Adrenal gland (tissue), 12 donors: ENCODE results near the gene SMARCC1. TPM values are rescaled to one million over a fixed set of nuclear protein-coding genes. Genes with fewer than 3 reads are reported as not detected.

ENCODE experiments used
- DNase-seq, 7 donors: peaks; one replicate each; pipeline ENCODE4 v3.0.0-alpha.2; 2019 to 2020
- H3K27ac ChIP-seq, 5 donors: fragments of 200-600 bp; sonication (generic) in 4 of 5; 1 replicate in 3 of 5; 2 replicates in 2 of 5; pipeline versions ENCODE4 v1.5.1 to v1.8.0; 2016 to 2020; ENCODE audit warnings: mild to moderate bottlenecking in 1 of 5
- H3K27me3 ChIP-seq: fragments of 200-600 bp; 2 replicates; pipeline ENCODE4 v1.8.0; 2021
- H3K36me3 ChIP-seq, 2 donors: fragments of 200-600 bp; replicated peaks in 1 of 2; 1 replicate in 1 of 2; 2 replicates in 1 of 2; pipeline versions ENCODE4 v1.5.1 to v1.8.0; 2018 to 2022
- H3K4me1 ChIP-seq, 2 donors: fragments of 200-600 bp; replicated peaks in 1 of 2; 1 replicate in 1 of 2; 2 replicates in 1 of 2; pipeline versions ENCODE4 v1.5.1 to v1.8.0; 2018 to 2021
- H3K4me3 ChIP-seq, 4 donors: fragments of 200-600 bp; sonication (generic) in 3 of 4; one replicate each; pipeline ENCODE4 v1.5.1; 2016 to 2018
- H3K9me3 ChIP-seq, 3 donors: fragments of 200-600 bp; sonication (generic) in 1 of 3; replicated peaks in 1 of 3; 1 replicate in 2 of 3; 2 replicates in 1 of 3; pipeline versions ENCODE4 v1.5.1 to v1.8.0; 2016 to 2021
- CTCF ChIP-seq, 6 experiments: fragments of 450-650 bp in 4 of 6; fragments of 200-600 bp in 2 of 6; sonication (generic) in 1 of 6; IDR thresholded peaks; 1 replicate in 5 of 6; 2 replicates in 1 of 6; pipeline versions ENCODE4 v1.5.1 to v1.8.0; 2016 to 2021; ENCODE audit warnings: antibody characterized with exemption in 6 of 6, mild to moderate bottlenecking in 2 of 6, moderate library complexity in 1 of 6
- POLR2A ChIP-seq, 2 donors: fragments of 450-650 bp; IDR thresholded peaks; one replicate each; pipeline ENCODE4 v1.6.1; 2017; ENCODE audit warnings: antibody characterized with exemption in 2 of 2, mild to moderate bottlenecking in 2 of 2, moderate library complexity in 1 of 2
- WGBS, 4 donors: extraction: QIAGEN DNeasy Blood & Tissue Kit in 2 of 4; methylation state at CpG; one replicate each; pipeline versions ENCODE4 v1.1.5 to v1.1.7; 2013 to 2017; 5-methylcytosine and 5-hydroxymethylcytosine counted together
- intact Hi-C, 2 donors: fragments of 100-400 bp; cut with DNase I; formaldehyde crosslinking; loops; one replicate each; pipeline versions ENCODE4 v1.14.1 to v1.15.0; 2022 to 2023
- polyA plus RNA-seq, 3 donors: library from polyadenylated mRNA; stranded (reverse); fragments of 200-250 nt in 2 of 3; fragments of 350-450 nt in 1 of 3; fragmentation: Illumina TruSeq in 1 of 3; extraction: RNeasy Lipid Tissue Mini Kit (QIAGEN cat#74804) in 1 of 3; gene quantifications; one replicate each; pipeline ENCODE4 v1.2.3, GENCODE V29; 2013 to 2014
- total RNA-seq, 9 donors: library from RNA; depleted of rRNA in 4 of 9; stranded (reverse); fragments of >200 nt in 4 of 9; fragments of 120-200 nt in 1 of 9; fragmentation: NEBNext Ultra II Directional in 1 of 9; extraction: Animal tissue kit (Norgen Biotek cat#: 25700) in 1 of 9; gene quantifications; one replicate each; pipeline versions ENCODE4 v1.1.0 to v1.2.4, GENCODE V29; 2013 to 2023
- donor health status: healthy with polysubstance abuse.
- donor health status: Bipolar disorder and iron deficiency.
- donor health status: DM: yes; HTN: yes; CAD: no.
- donor health status: DM: no; HTN: no; CAD: no.
- donor health status: DM: no; HTN: no; CAD: no.
- donor health status: DM: yes; HTN: yes; CAD: no.

The SMARCC1 gene
- total and polyA plus RNA-seq, 12 donors: 5.5 to 47.4 (median 19.9) TPM

- H3K9me3 ChIP-seq: no peaks in the 10 kb centered on the region
- H3K4me1 ChIP-seq: no peaks in the 10 kb centered on the region
- 93 to 99% (median 97%) methylated on average over 11 of the region's 11 CpGs for WGBS, 4 donors
- H3K4me3 ChIP-seq: no peak overlapping the region
- DNase-seq: no peak
- H3K36me3 ChIP-seq: peaks cover 0 to 27% of the 10 kb centered on the region in 2 donors
- H3K27ac ChIP-seq: no peak overlapping the region
- no peak for TF ChIP-seq POLR2A (IDR thresholded peaks at IDR 0.05)
- intact Hi-C loops: no loop called here
- H3K27me3 ChIP-seq: no peaks in the 10 kb centered on the region
These were observed 80.3 kb downstream of the SMARCC1 start for GRCh38 chr3:47701388-47701787.

GRCh38 chr3:47692158-47692557 lies 89.5 kb downstream of the SMARCC1 start:
- no peak overlapping the region for H3K4me3 ChIP-seq
- no peak overlapping the region for H3K27ac ChIP-seq
- H3K4me1 ChIP-seq: no peaks in the 10 kb centered on the region
- no peaks in the 10 kb centered on the region for H3K27me3 ChIP-seq
- no peak for DNase-seq
- H3K36me3 ChIP-seq: peaks cover 0 to 62% of the 10 kb centered on the region in 2 donors
- TF ChIP-seq POLR2A (IDR thresholded peaks at IDR 0.05) (no peak), CTCF (IDR thresholded peaks at IDR 0.05) (no peak)
- H3K9me3 ChIP-seq: no peaks in the 10 kb centered on the region
- intact Hi-C loops: no loop called here

- Histone ChIP-seq H3K27ac (no peak overlapping the region), H3K4me3 (no peak overlapping the region), H3K4me1 (no peaks in the 10 kb centered on the region), H3K27me3 (no peaks in the 10 kb centered on the region), H3K9me3 (no peaks in the 10 kb centered on the region), H3K36me3 (peaks cover 0 to 58% of the 10 kb centered on the region in 2 donors)
- TF ChIP-seq CTCF (IDR thresholded peaks at IDR 0.05): no peak
- TF ChIP-seq POLR2A (IDR thresholded peaks at IDR 0.05): no peak
- no peak for DNase-seq
- intact Hi-C loops: no loop called here
- 87 to 95% (median 90%) methylated on average over 6 of the region's 6 CpGs for WGBS, 4 donors
These were observed 93.2 kb downstream of the SMARCC1 start for GRCh38 chr3:47688488-47688887.

GRCh38 chr3:47685037-47685436 lies 96.7 kb downstream of the SMARCC1 start:
- no peak for TF ChIP-seq POLR2A (IDR thresholded peaks at IDR 0.05)
- no peak for TF ChIP-seq CTCF (IDR thresholded peaks at IDR 0.05)
- Histone ChIP-seq H3K36me3 (peaks cover 0 to 40% of the 10 kb centered on the region in 2 donors), H3K27ac (no peak overlapping the region), H3K4me1 (no peaks in the 10 kb centered on the region), H3K9me3 (no peaks in the 10 kb centered on the region), H3K4me3 (no peak overlapping the region), H3K27me3 (no peaks in the 10 kb centered on the region)
- WGBS, 4 donors: 84 to 92% (median 90%) methylated on average over 5 of the region's 5 CpGs
- intact Hi-C loops: no loop called here
- no peak for DNase-seq

GRCh38 chr3:47681016-47681415 lies 100.7 kb downstream of the SMARCC1 start:
- no peak overlapping the region for H3K27ac ChIP-seq
- no peak for TF ChIP-seq CTCF (IDR thresholded peaks at IDR 0.05)
- no peak for TF ChIP-seq POLR2A (IDR thresholded peaks at IDR 0.05)
- no peak overlapping the region for H3K4me3 ChIP-seq
- H3K4me1 ChIP-seq: no peaks in the 10 kb centered on the region
- WGBS, 4 donors: 95 to 99% (median 96%) methylated on average over 2 of the region's 2 CpGs
- intact Hi-C loops: no loop called here
- no peaks in the 10 kb centered on the region for H3K9me3 ChIP-seq
- peaks cover 0 to 45% of the 10 kb centered on the region in 2 donors for H3K36me3 ChIP-seq
- no peaks in the 10 kb centered on the region for H3K27me3 ChIP-seq
- no peak for DNase-seq
